Erythroblast (primary cell): ENCODE results near the gene PRKX.

Experiments
- GATA1 ChIP-seq: IDR thresholded peaks from 2 replicates; pipeline ENCODE4 v1.6.1; 2011; ENCODE audit warnings: low read depth, mild to moderate bottlenecking, control low read depth, low read length, moderate library complexity
- POLR2A ChIP-seq: IDR thresholded peaks from 2 replicates; pipeline ENCODE4 v1.6.1; 2011; ENCODE audit warnings: mild to moderate bottlenecking, low read length

- TF ChIP-seq GATA1: no peak
- no peak for TF ChIP-seq POLR2A
Measured at GRCh38 chrX:3713937-3714434, 537 bp upstream of the PRKX start.
